Fibroblast of lung (primary cell): Measurements from ENCODE around the gene NUDT3. TPM values are rescaled to one million over a fixed set of nuclear protein-coding genes. Genes with fewer than 3 reads are reported as not detected.
"Not testable (repeated sequence)": the region's sequence is repeated elsewhere in the genome, so short reads cannot be mapped to it uniquely, and the experiment has no call there.

Source experiments
- DNase-seq, 2 donors: peaks; one replicate each; pipeline versions ENCODE4 v3.0.0 to v3.0.0-alpha.2; 2010; ENCODE audit warnings: low read depth in 2 of 2
- H2AFZ ChIP-seq: 2 replicates; pipeline ENCODE4 v1.5.1; 2012; ENCODE audit warnings: low read length, control low read depth, inconsistent platforms
- H3K27ac ChIP-seq: 2 replicates; pipeline ENCODE4 v1.5.1; 2011; ENCODE audit warnings: low read length, control low read depth; ENCODE audit not compliant: insufficient read depth
- H3K27me3 ChIP-seq: 2 replicates; pipeline ENCODE4 v1.5.1; 2011; ENCODE audit warnings: mild to moderate bottlenecking, low read length; ENCODE audit not compliant: control insufficient read depth, insufficient read depth
- H3K36me3 ChIP-seq: 2 replicates; pipeline ENCODE4 v1.5.1; 2011; ENCODE audit warnings: low read length; ENCODE audit not compliant: control insufficient read depth, insufficient read depth
- H3K4me1 ChIP-seq: 2 replicates; pipeline ENCODE4 v1.5.1; 2011; ENCODE audit warnings: low read length; ENCODE audit not compliant: control insufficient read depth, insufficient read depth; ENCODE audit errors: extremely low read depth
- H3K4me2 ChIP-seq: 2 replicates; pipeline ENCODE4 v1.5.1; 2011; ENCODE audit warnings: low read length, control low read depth; ENCODE audit not compliant: insufficient read depth; ENCODE audit errors: extremely low read depth
- H3K4me3 ChIP-seq, 4 experiments: fragments of 200-600 bp in 1 of 4; sonication (generic) in 1 of 4; replicated peaks in 1 of 4; 2 replicates each; pipeline ENCODE4 v1.5.1; 2011 to 2016; ENCODE audit warnings: low read length in 4 of 4, low read depth in 3 of 4, mild to moderate bottlenecking in 3 of 4, control low read depth in 2 of 4, inconsistent platforms in 1 of 4, mixed read lengths in 1 of 4; ENCODE audit not compliant: insufficient read depth in 1 of 4; ENCODE audit errors: control extremely low read depth in 1 of 4
- H3K79me2 ChIP-seq: 2 replicates; pipeline ENCODE4 v1.5.1; 2012; ENCODE audit warnings: mild to moderate bottlenecking, low read length, inconsistent platforms; ENCODE audit not compliant: control insufficient read depth, insufficient read depth
- H3K9ac ChIP-seq: 2 replicates; pipeline ENCODE4 v1.5.1; 2011; ENCODE audit warnings: mild to moderate bottlenecking, low read length, control low read depth; ENCODE audit not compliant: insufficient read depth
- H3K9me3 ChIP-seq: 2 replicates; pipeline ENCODE4 v1.5.1; 2012; ENCODE audit warnings: low read depth, low read length; ENCODE audit not compliant: control insufficient read depth, insufficient read depth
- H4K20me1 ChIP-seq: 2 replicates; pipeline ENCODE4 v1.5.1; 2011; ENCODE audit warnings: low read length; ENCODE audit not compliant: control insufficient read depth, insufficient read depth; ENCODE audit errors: extremely low read depth
- CTCF ChIP-seq, 2 donors: IDR thresholded peaks in 1 of 2; conservative IDR thresholded peaks in 1 of 2; 1 replicate in 1 of 2; 2 replicates in 1 of 2; pipeline ENCODE4 v1.5.1; 2011 to 2012; ENCODE audit warnings: low read length in 2 of 2, control low read depth in 1 of 2, inconsistent platforms in 1 of 2, low read depth in 1 of 2, mild to moderate bottlenecking in 1 of 2
- EZH2 ChIP-seq: IDR thresholded peaks from 2 replicates; pipeline ENCODE4 v1.5.1; 2012; ENCODE audit warnings: low read length, control low read depth, mild to moderate bottlenecking; ENCODE audit errors: missing control alignments
- polyA plus RNA-seq, 2 donors: library from polyadenylated mRNA; depleted of rRNA in 1 of 2; stranded (reverse) in 1 of 2; unstranded in 1 of 2; fragments of >200 nt; gene quantifications; 2 replicates each; pipeline ENCODE4 v1.2.1, GENCODE V29; 2011 to 2012; ENCODE audit warnings: missing spikeins in 1 of 2
- total RNA-seq: library from RNA; depleted of rRNA; stranded (reverse); fragments of >200 nt; gene quantifications from 2 replicates; pipeline ENCODE4 v1.2.1, GENCODE V29; 2014

NUDT3 gene
- total and polyA plus RNA-seq, 2 donors (not counting 1 experiment from before 2014, with no cell fraction given), result 16.0 to 27.4 TPM

GRCh38 chr6:34369385-34369784 lies 23.1 kb downstream of the NUDT3 start:
- H3K4me3 ChIP-seq, result no peak overlapping the region
- H3K9ac ChIP-seq, result no peak overlapping the region
- no peak overlapping the region for H3K4me2 ChIP-seq
- H3K4me1 ChIP-seq, result no peaks in the 10 kb centered on the region
- H3K79me2 ChIP-seq, result peaks cover 17% of the 10 kb centered on the region
- no peak overlapping the region for H2AFZ ChIP-seq
- no peaks in the 10 kb centered on the region for H4K20me1 ChIP-seq
- no peak overlapping the region for H3K27ac ChIP-seq
- H3K36me3 ChIP-seq, result no peaks in the 10 kb centered on the region
- TF ChIP-seq EZH2 (no peak), CTCF (conservative IDR thresholded peaks at IDR 0.05 in 1 of 2, IDR thresholded peaks at IDR 0.05 in 1 of 2; ENCODE audit: low read depth in 1 of 2, low read length in 2 of 2) (no peak)
- no peaks in the 10 kb centered on the region for H3K27me3 ChIP-seq
- DNase-seq, result no peak
- no peaks in the 10 kb centered on the region for H3K9me3 ChIP-seq

- DNase-seq, result no peak
- Histone ChIP-seq H3K27me3 (no peaks in the 10 kb centered on the region), H3K9ac (no peak overlapping the region), H4K20me1 (no peaks in the 10 kb centered on the region), H3K36me3 (no peaks in the 10 kb centered on the region), H3K4me3 (no peak overlapping the region), H2AFZ (no peak overlapping the region), H3K9me3 (no peaks in the 10 kb centered on the region), H3K79me2 (peaks cover 24% of the 10 kb centered on the region), H3K27ac (no peak overlapping the region), H3K4me1 (no peaks in the 10 kb centered on the region), H3K4me2 (no peak overlapping the region)
- no peak for TF ChIP-seq CTCF (conservative IDR thresholded peaks at IDR 0.05 in 1 of 2, IDR thresholded peaks at IDR 0.05 in 1 of 2; ENCODE audit: low read depth in 1 of 2, low read length in 2 of 2)
- no peak for TF ChIP-seq EZH2
These were observed 25.9 kb downstream of the NUDT3 start for GRCh38 chr6:34366639-34366921.

GRCh38 chr6:34365781-34366638 lies 26.5 kb downstream of the NUDT3 start:
- not testable (repeated sequence) for H3K9ac ChIP-seq, H3K4me1 ChIP-seq, H3K36me3 ChIP-seq, H4K20me1 ChIP-seq, H3K4me2 ChIP-seq, H3K9me3 ChIP-seq, H3K27me3 ChIP-seq, H3K27ac ChIP-seq, H3K4me3 ChIP-seq, H2AFZ ChIP-seq
- DNase-seq, result peak; percentile 53 to 90
- H3K79me2 ChIP-seq, result peaks cover 27% of the 10 kb centered on the region

- H2AFZ ChIP-seq, H3K4me3 ChIP-seq, H3K27me3 ChIP-seq, H3K4me2 ChIP-seq, H3K9ac ChIP-seq, H3K4me1 ChIP-seq, H3K9me3 ChIP-seq, DNase-seq, H3K36me3 ChIP-seq, H4K20me1 ChIP-seq, H3K27ac ChIP-seq: not testable (repeated sequence)
- H3K79me2 ChIP-seq, result peaks cover 27% of the 10 kb centered on the region
These were observed 28.8 kb downstream of the NUDT3 start for GRCh38 chr6:34363681-34364075.
